IMR-90 (cell line): ENCODE measurements around the gene SPPL2B. TPM values are rescaled to one million over a fixed set of nuclear protein-coding genes. Genes with fewer than 3 reads are reported as not detected.

Source experiments
- ATAC-seq: fragments of 200-7000 bp; cut with Tn5 transposase; 2 replicates; pipeline ENCODE4 v1.9.1; 2020; ENCODE audit warnings: low read depth, mild to moderate bottlenecking, moderate library complexity
- BruUV-seq: library from RNA; stranded (reverse); fragments of 400-500 nt; replicated peaks from 2 replicates; lab custom pipeline; 2021; lab: Mats Ljungman, UMichigan
- CTCF ChIA-PET: fragments of 300-600 bp; formaldehyde crosslinking; extraction: SDS; loops from one replicate; lab custom pipeline; 2021; ENCODE audit warnings: antibody characterized with exemption; lab: Yijun Ruan, JAX
- POLR2A ChIA-PET: fragments of 300-600 bp; sonication (Branson Sonifier 250); formaldehyde crosslinking; loops from one replicate; lab custom pipeline; 2022; ENCODE audit warnings: antibody characterized with exemption; ENCODE audit not compliant: unreplicated experiment; lab: Charles Lee
- DNase-seq: peaks from one replicate; pipeline ENCODE4 v3.0.0; 2013
- H2AFZ ChIP-seq: replicated peaks from 2 replicates; pipeline ENCODE3; 2013; ENCODE audit warnings: low read length, mild to moderate bottlenecking; ENCODE audit not compliant: poor library complexity
- H2AK5ac ChIP-seq: 2 replicates; pipeline ENCODE4 v1.6.1; 2013; ENCODE audit warnings: low read depth, low read length, inconsistent platforms
- H2AK9ac ChIP-seq: replicated peaks from 2 replicates; pipeline ENCODE3; 2013; ENCODE audit warnings: mild to moderate bottlenecking, low read depth, low read length, moderate library complexity; ENCODE audit not compliant: poor library complexity
- H2BK120ac ChIP-seq: 2 replicates; pipeline ENCODE4 v1.6.1; 2013; ENCODE audit warnings: low read depth, low read length, inconsistent platforms
- H2BK15ac ChIP-seq: 3 replicates; pipeline ENCODE4 v1.6.1; 2013; ENCODE audit warnings: low read depth, low read length, inconsistent platforms
- H2BK20ac ChIP-seq: 2 replicates; pipeline ENCODE4 v1.6.1; 2013; ENCODE audit warnings: low read depth, mild to moderate bottlenecking, inconsistent platforms, low read length, moderate library complexity
- H2BK5ac ChIP-seq: 2 replicates; pipeline ENCODE4 v1.6.1; 2013; ENCODE audit warnings: mild to moderate bottlenecking, low read depth, low read length, inconsistent platforms; ENCODE audit not compliant: poor library complexity, severe bottlenecking
- H3K14ac ChIP-seq: replicated peaks from 2 replicates; pipeline ENCODE4 v1.6.1; 2013; ENCODE audit warnings: low read depth, low read length, inconsistent platforms
- H3K18ac ChIP-seq: 2 replicates; pipeline ENCODE4 v1.6.1; 2013; ENCODE audit warnings: low read depth, low read length, control low read depth
- H3K23ac ChIP-seq: 2 replicates; pipeline ENCODE4 v1.6.1; 2013; ENCODE audit warnings: low read depth, low read length, inconsistent platforms
- H3K27ac ChIP-seq: 2 replicates; pipeline ENCODE4 v1.5.1; 2013; ENCODE audit warnings: mild to moderate bottlenecking, control low read depth, low read length; ENCODE audit not compliant: insufficient read depth
- H3K27me3 ChIP-seq: 2 replicates; pipeline ENCODE4 v1.6.1; 2013; ENCODE audit warnings: low read length; ENCODE audit not compliant: control insufficient read depth, insufficient read depth
- H3K36me3 ChIP-seq: 2 replicates; pipeline ENCODE4 v1.6.1; 2013; ENCODE audit warnings: low read length, mixed read lengths; ENCODE audit not compliant: control insufficient read depth, insufficient read depth
- H3K4ac ChIP-seq: 2 replicates; pipeline ENCODE4 v1.6.1; 2013; ENCODE audit warnings: low read depth, low read length, inconsistent platforms
- H3K4me1 ChIP-seq: 2 replicates; pipeline ENCODE4 v1.6.1; 2013; ENCODE audit warnings: low read length, mixed read lengths; ENCODE audit not compliant: control insufficient read depth, insufficient read depth
- H3K4me2 ChIP-seq: 2 replicates; pipeline ENCODE4 v1.6.1; 2013; ENCODE audit warnings: low read depth, mild to moderate bottlenecking, control low read depth, low read length, moderate library complexity
- H3K4me3 ChIP-seq: 2 replicates; pipeline ENCODE4 v1.5.1; 2013; ENCODE audit warnings: low read depth, mild to moderate bottlenecking, control low read depth, low read length, moderate library complexity; ENCODE audit not compliant: insufficient read depth
- H3K56ac ChIP-seq: 2 replicates; pipeline ENCODE4 v1.6.1; 2013; ENCODE audit warnings: low read length, inconsistent platforms; ENCODE audit not compliant: insufficient read depth; ENCODE audit errors: extremely low read depth
- H3K79me1 ChIP-seq, 2 experiments: 2 replicates each; pipeline ENCODE4 v1.6.1; 2013; ENCODE audit warnings: low read length in 2 of 2, inconsistent platforms in 1 of 2, low read depth in 1 of 2
- H3K9ac ChIP-seq: 2 replicates; pipeline ENCODE4 v1.6.1; 2013; ENCODE audit warnings: low read depth, low read length, control low read depth
- H3K9me1 ChIP-seq: 2 replicates; pipeline ENCODE4 v1.6.1; 2013; ENCODE audit warnings: low read length, inconsistent platforms; ENCODE audit not compliant: insufficient read depth
- H3K9me3 ChIP-seq: 2 replicates; pipeline ENCODE4 v1.6.1; 2013; ENCODE audit warnings: low read length; ENCODE audit not compliant: control insufficient read depth, insufficient read depth
- H4K20me1 ChIP-seq: 2 replicates; pipeline ENCODE4 v1.6.1; 2013; ENCODE audit warnings: low read length, inconsistent platforms; ENCODE audit not compliant: insufficient read depth
- H4K5ac ChIP-seq: 2 replicates; pipeline ENCODE4 v1.6.1; 2013; ENCODE audit warnings: mild to moderate bottlenecking, low read depth, low read length, control low read depth
- H4K8ac ChIP-seq, 2 experiments: 2 replicates each; pipeline ENCODE4 v1.6.1; 2013; ENCODE audit warnings: low read depth in 2 of 2, low read length in 2 of 2, control low read depth in 1 of 2, inconsistent platforms in 1 of 2
- H4K91ac ChIP-seq: 2 replicates; pipeline ENCODE4 v1.6.1; 2013; ENCODE audit warnings: low read depth, low read length, inconsistent platforms; ENCODE audit not compliant: insufficient read depth
- BHLHE40 ChIP-seq: fragments of 150-350 bp; IDR thresholded peaks from 2 replicates; pipeline ENCODE4 v1.6.1; 2016; ENCODE audit warnings: mild to moderate bottlenecking, low read depth, low read length
- CEBPB ChIP-seq: IDR thresholded peaks from 2 replicates; pipeline ENCODE4 v1.6.1; 2012; ENCODE audit warnings: low read depth, low read length, improper control_type of control experiment
- CHD1 ChIP-seq: IDR thresholded peaks from 2 replicates; pipeline ENCODE4 v1.6.1; 2012; ENCODE audit warnings: low read depth, low read length, improper control_type of control experiment
- FOS ChIP-seq: fragments of 150-350 bp; IDR thresholded peaks from 2 replicates; pipeline ENCODE4 v1.6.1; 2016; ENCODE audit warnings: low read depth, low read length
- MAFK ChIP-seq: IDR thresholded peaks from 2 replicates; pipeline ENCODE4 v1.6.1; 2012; ENCODE audit warnings: low read depth, low read length, improper control_type of control experiment
- MAZ ChIP-seq: IDR thresholded peaks from 2 replicates; pipeline ENCODE4 v1.6.1; 2012; ENCODE audit warnings: low read depth, mild to moderate bottlenecking, low read length, improper control_type of control experiment, moderate library complexity, borderline replicate concordance
- MXI1 ChIP-seq: IDR thresholded peaks from 2 replicates; pipeline ENCODE4 v1.6.1; 2012; ENCODE audit warnings: low read depth, mild to moderate bottlenecking, low read length, moderate library complexity, borderline replicate concordance
- NFE2L2 ChIP-seq: fragments of 150-350 bp; IDR thresholded peaks from 2 replicates; pipeline ENCODE4 v1.6.1; 2016; ENCODE audit warnings: low read depth, mild to moderate bottlenecking, low read length
- POLR2A ChIP-seq: IDR thresholded peaks from 2 replicates; pipeline ENCODE4 v1.6.1; 2012; ENCODE audit warnings: mild to moderate bottlenecking, low read depth, low read length
- RAD21 ChIP-seq: IDR thresholded peaks from 2 replicates; pipeline ENCODE4 v1.6.1; 2012; ENCODE audit warnings: low read length, improper control_type of control experiment
- RCOR1 ChIP-seq: IDR thresholded peaks from 2 replicates; pipeline ENCODE4 v1.6.1; 2012; ENCODE audit warnings: mild to moderate bottlenecking, low read length, improper control_type of control experiment; ENCODE audit not compliant: insufficient replicate concordance
- RFX5 ChIP-seq: IDR thresholded peaks from 2 replicates; pipeline ENCODE4 v1.8.0; 2012; ENCODE audit warnings: low read depth, mild to moderate bottlenecking, low read length, moderate library complexity
- SMC3 ChIP-seq: fragments of 150-350 bp; IDR thresholded peaks from 2 replicates; pipeline ENCODE4 v1.6.1; 2016; ENCODE audit warnings: low read depth, mild to moderate bottlenecking, antibody characterized with exemption, low read length, moderate library complexity
- WGBS, 2 experiments: methylation state at CpG; one replicate each; pipeline versions ENCODE4 v1.1.5 to v1.1.7; 2013; ENCODE audit warnings: missing lambda C conversion rate in 2 of 2; ENCODE audit not compliant: insufficient read length in 1 of 2; ENCODE audit errors: extremely low coverage in 2 of 2; 5-methylcytosine and 5-hydroxymethylcytosine counted together
- dilution Hi-C: fragments of 300-500 bp; cut with HindIII; formaldehyde crosslinking; loops from one replicate; pipeline ENCODE4 v1.14.3; 2018; ENCODE audit warnings: low sequenced_read_pairs; ENCODE audit not compliant: unreplicated experiment
- in situ Hi-C: fragments of 300-500 bp; cut with MboI; formaldehyde crosslinking; loops from 3 replicates; pipeline ENCODE4 v1.14.3; 2019; ENCODE audit warnings: low sequenced_read_pairs, inconsistent platforms, mixed read lengths
- intact Hi-C: fragments of 100-400 bp; cut with micrococcal nuclease; formaldehyde crosslinking; loops from 2 replicates; pipeline ENCODE4 v1.10.0; 2022
- polyA plus RNA-seq, 3 experiments: library from polyadenylated mRNA; depleted of rRNA; stranded (reverse); fragments of >200 nt; gene quantifications; 2 replicates each; pipeline ENCODE4 v1.2.3, GENCODE V29; 2012; ENCODE audit warnings: low replicate concordance in 1 of 3
- total RNA-seq: library from RNA; depleted of rRNA; stranded (reverse); fragments of >200 nt; gene quantifications from 2 replicates; pipeline ENCODE4 v1.2.3, GENCODE V29; 2012
- TF ChIP-seq, protein P1 (sequence below): fragments of 150-350 bp; IDR thresholded peaks from 2 replicates; pipeline ENCODE4 v1.6.1; 2017; ENCODE audit warnings: mild to moderate bottlenecking, antibody characterized with exemption, low read length, low read depth
- TF ChIP-seq, protein P2 (sequence below): conservative IDR thresholded peaks from 2 replicates; pipeline ENCODE4 v1.5.1; 2012; ENCODE audit warnings: mild to moderate bottlenecking, low read depth, low read length, improper control_type of control experiment
- TF ChIP-seq, protein P3 (sequence below): fragments of 150-350 bp; IDR thresholded peaks from 2 replicates; pipeline ENCODE4 v1.6.1; 2016; ENCODE audit warnings: low read depth, mild to moderate bottlenecking, low read length, moderate library complexity, borderline replicate concordance

SPPL2B gene
- total and polyA plus RNA-seq, 2 of the 4 experiments (the other 2 are of a cell fraction): 3.4 to 45.7 TPM

DNA sequence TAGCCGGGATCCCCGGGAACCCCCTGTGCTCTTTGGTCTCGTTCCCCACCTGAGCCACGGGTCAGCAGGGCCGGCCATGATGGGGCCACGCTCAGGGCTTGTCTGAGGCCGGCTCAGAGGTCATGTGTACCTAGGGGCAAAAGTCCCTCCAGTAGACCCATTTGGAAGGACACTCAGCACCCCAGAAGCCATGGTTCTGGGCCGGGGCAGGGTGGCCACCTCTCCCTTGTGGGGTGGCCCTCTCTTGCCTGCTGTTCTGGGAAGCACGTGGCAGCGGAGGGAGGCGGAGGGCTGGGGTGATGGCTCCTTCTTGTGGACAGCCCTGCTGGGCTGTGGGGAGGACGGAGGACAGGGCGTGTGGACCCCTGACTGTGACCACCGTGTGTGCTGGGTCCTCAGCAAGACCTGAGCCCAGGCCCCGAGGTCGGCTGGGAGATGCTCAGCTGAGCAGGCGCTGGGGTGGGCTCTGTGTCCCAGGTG lies 40.1 kb upstream of the SPPL2B start:
- ChIA-PET CTCF (no interaction called here), POLR2A (no interaction called here)
- Histone ChIP-seq H3K4me2 (no peak overlapping the region), H2BK15ac (no peak overlapping the region), H2AK5ac (no peak overlapping the region), H3K27me3 (peaks cover 60% of the 10 kb centered on the region), H3K36me3 (no peaks in the 10 kb centered on the region), H3K4me1 (peaks cover 5% of the 10 kb centered on the region), H4K20me1 (peaks cover 26% of the 10 kb centered on the region), H3K14ac (no peak overlapping the region), H4K91ac (no peak overlapping the region), H3K4ac (no peak overlapping the region), H3K79me1 (no peaks in the 10 kb centered on the region), H2BK5ac (no peak overlapping the region), H3K18ac (no peak overlapping the region), H3K9ac (no peak overlapping the region), H4K8ac (no peak overlapping the region), H3K9me1 (no peaks in the 10 kb centered on the region), H3K56ac (no peak overlapping the region), H3K4me3 (no peak overlapping the region), H3K27ac (no peak overlapping the region), H2AFZ (no peak overlapping the region), H2AK9ac (no peak overlapping the region), H2BK20ac (no peak overlapping the region), H3K23ac (no peak overlapping the region), H4K5ac (no peak overlapping the region), H2BK120ac (no peak overlapping the region), H3K9me3 (no peaks in the 10 kb centered on the region)
- dilution Hi-C loops: no loop called here
- TF ChIP-seq BHLHE40: no peak
- TF ChIP-seq, protein P1, sequence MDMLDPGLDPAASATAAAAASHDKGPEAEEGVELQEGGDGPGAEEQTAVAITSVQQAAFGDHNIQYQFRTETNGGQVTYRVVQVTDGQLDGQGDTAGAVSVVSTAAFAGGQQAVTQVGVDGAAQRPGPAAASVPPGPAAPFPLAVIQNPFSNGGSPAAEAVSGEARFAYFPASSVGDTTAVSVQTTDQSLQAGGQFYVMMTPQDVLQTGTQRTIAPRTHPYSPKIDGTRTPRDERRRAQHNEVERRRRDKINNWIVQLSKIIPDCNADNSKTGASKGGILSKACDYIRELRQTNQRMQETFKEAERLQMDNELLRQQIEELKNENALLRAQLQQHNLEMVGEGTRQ: no peak
- TF ChIP-seq MAZ: no peak
- TF ChIP-seq POLR2A: no peak
- no peak for TF ChIP-seq NFE2L2
- TF ChIP-seq SMC3: no peak
- no peak for TF ChIP-seq FOS
- TF ChIP-seq MAFK: no peak
- no peak for TF ChIP-seq RFX5
- no peak for TF ChIP-seq RCOR1
- TF ChIP-seq MXI1: no peak
- TF ChIP-seq RAD21: no peak
- TF ChIP-seq, protein P2, sequence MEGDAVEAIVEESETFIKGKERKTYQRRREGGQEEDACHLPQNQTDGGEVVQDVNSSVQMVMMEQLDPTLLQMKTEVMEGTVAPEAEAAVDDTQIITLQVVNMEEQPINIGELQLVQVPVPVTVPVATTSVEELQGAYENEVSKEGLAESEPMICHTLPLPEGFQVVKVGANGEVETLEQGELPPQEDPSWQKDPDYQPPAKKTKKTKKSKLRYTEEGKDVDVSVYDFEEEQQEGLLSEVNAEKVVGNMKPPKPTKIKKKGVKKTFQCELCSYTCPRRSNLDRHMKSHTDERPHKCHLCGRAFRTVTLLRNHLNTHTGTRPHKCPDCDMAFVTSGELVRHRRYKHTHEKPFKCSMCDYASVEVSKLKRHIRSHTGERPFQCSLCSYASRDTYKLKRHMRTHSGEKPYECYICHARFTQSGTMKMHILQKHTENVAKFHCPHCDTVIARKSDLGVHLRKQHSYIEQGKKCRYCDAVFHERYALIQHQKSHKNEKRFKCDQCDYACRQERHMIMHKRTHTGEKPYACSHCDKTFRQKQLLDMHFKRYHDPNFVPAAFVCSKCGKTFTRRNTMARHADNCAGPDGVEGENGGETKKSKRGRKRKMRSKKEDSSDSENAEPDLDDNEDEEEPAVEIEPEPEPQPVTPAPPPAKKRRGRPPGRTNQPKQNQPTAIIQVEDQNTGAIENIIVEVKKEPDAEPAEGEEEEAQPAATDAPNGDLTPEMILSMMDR: no peak
- TF ChIP-seq CHD1: no peak
- TF ChIP-seq CEBPB: no peak
- TF ChIP-seq, protein P3, sequence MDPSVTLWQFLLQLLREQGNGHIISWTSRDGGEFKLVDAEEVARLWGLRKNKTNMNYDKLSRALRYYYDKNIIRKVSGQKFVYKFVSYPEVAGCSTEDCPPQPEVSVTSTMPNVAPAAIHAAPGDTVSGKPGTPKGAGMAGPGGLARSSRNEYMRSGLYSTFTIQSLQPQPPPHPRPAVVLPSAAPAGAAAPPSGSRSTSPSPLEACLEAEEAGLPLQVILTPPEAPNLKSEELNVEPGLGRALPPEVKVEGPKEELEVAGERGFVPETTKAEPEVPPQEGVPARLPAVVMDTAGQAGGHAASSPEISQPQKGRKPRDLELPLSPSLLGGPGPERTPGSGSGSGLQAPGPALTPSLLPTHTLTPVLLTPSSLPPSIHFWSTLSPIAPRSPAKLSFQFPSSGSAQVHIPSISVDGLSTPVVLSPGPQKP: no peak
- DNase-seq (no peak), ATAC-seq (no peak)
- in situ Hi-C loops: no loop called here
- 78% methylated on average over 12 of the region's 17 CpGs; no CpG with 5 or more reads in 1 of the 2 experiments for WGBS, 2 experiments
- intact Hi-C loops: no loop called here
- BruUV-seq: no TSS peak
